Neural progenitor cell (in vitro differentiated cells): ENCODE measurements around the gene CWC22. TPM values are rescaled to one million over a fixed set of nuclear protein-coding genes. Genes with fewer than 3 reads are reported as not detected.
"Not testable (repeated sequence)": the region's sequence is repeated elsewhere in the genome, so short reads cannot be mapped to it uniquely, and the experiment has no call there.

ENCODE experiments used
- DNase-seq: peaks from one replicate; pipeline ENCODE4 v3.0.0-alpha.2; 2016; ENCODE audit warnings: low spot score
- H2AFZ ChIP-seq: fragments of 200-600 bp; sonication (generic); replicated peaks from 2 replicates; pipeline ENCODE4 v1.6.1; 2016; ENCODE audit warnings: antibody characterized with exemption
- H3F3A ChIP-seq: fragments of 200-600 bp; sonication (generic); 2 replicates; pipeline ENCODE4 v1.6.1; 2016; ENCODE audit warnings: antibody characterized with exemption, low read depth
- H3K27ac ChIP-seq: fragments of 200-600 bp; sonication (generic); 2 replicates; pipeline ENCODE4 v1.5.1; 2016; ENCODE audit warnings: mild to moderate bottlenecking
- H3K27me3 ChIP-seq: fragments of 200-600 bp; sonication (generic); 2 replicates; pipeline ENCODE4 v1.6.1; 2016; ENCODE audit warnings: mild to moderate bottlenecking, moderate library complexity
- H3K36me3 ChIP-seq: fragments of 200-600 bp; sonication (generic); 2 replicates; pipeline ENCODE4 v1.5.1; 2016
- H3K4me1 ChIP-seq: fragments of 200-600 bp; sonication (generic); 2 replicates; pipeline ENCODE4 v1.6.1; 2016; ENCODE audit warnings: mixed run types
- H3K4me2 ChIP-seq: fragments of 200-600 bp; sonication (generic); 2 replicates; pipeline ENCODE4 v1.6.1; 2016
- H3K4me3 ChIP-seq: fragments of 200-600 bp; sonication (generic); 2 replicates; pipeline ENCODE4 v1.5.1; 2016
- H3K79me2 ChIP-seq: fragments of 200-600 bp; sonication (generic); 2 replicates; pipeline ENCODE4 v1.6.1; 2016; ENCODE audit warnings: low read depth
- H3K9ac ChIP-seq: fragments of 200-600 bp; sonication (generic); 2 replicates; pipeline ENCODE4 v1.6.1; 2016
- H3K9me3 ChIP-seq: fragments of 200-600 bp; sonication (generic); 2 replicates; pipeline ENCODE4 v1.5.1; 2016; ENCODE audit warnings: low read depth
- H4K20me1 ChIP-seq: fragments of 200-600 bp; sonication (generic); 2 replicates; pipeline ENCODE4 v1.6.1; 2016; ENCODE audit warnings: low read depth
- H3K27ac Mint-ChIP-seq: 3 replicates; pipeline ENCODE4 v1.8.0; 2021; ENCODE audit warnings: mixed read lengths
- H3K27me3 Mint-ChIP-seq: 2 replicates; pipeline ENCODE4 v1.8.0; 2022; ENCODE audit warnings: low read depth, mild to moderate bottlenecking, inconsistent platforms, moderate library complexity, mixed read lengths; ENCODE audit not compliant: insufficient read depth
- H3K36me3 Mint-ChIP-seq: 3 replicates; pipeline ENCODE4 v1.8.0; 2021; ENCODE audit warnings: mixed read lengths
- H3K4me1 Mint-ChIP-seq: 3 replicates; pipeline ENCODE4 v1.8.0; 2021; ENCODE audit warnings: mixed read lengths
- H3K4me3 Mint-ChIP-seq: 3 replicates; pipeline ENCODE4 v1.8.0; 2021; ENCODE audit warnings: mild to moderate bottlenecking, moderate library complexity, mixed read lengths
- H3K9me3 Mint-ChIP-seq: 3 replicates; pipeline ENCODE4 v1.8.0; 2020; ENCODE audit warnings: mixed read lengths
- CTCF ChIP-seq: fragments of 200-600 bp; sonication (generic); IDR thresholded peaks from 2 replicates; pipeline ENCODE4 v1.5.1; 2017; ENCODE audit warnings: antibody characterized with exemption, mild to moderate bottlenecking
- EZH2 ChIP-seq: fragments of 200-600 bp; sonication (generic); IDR thresholded peaks from 2 replicates; pipeline ENCODE4 v1.6.1; 2017; ENCODE audit warnings: antibody characterized with exemption, mild to moderate bottlenecking, moderate library complexity
- EZH2phosphoT487 ChIP-seq: fragments of 200-600 bp; sonication (generic); IDR thresholded peaks from 2 replicates; pipeline ENCODE4 v1.6.1; 2017; ENCODE audit warnings: antibody characterized with exemption
- total RNA-seq: library from RNA; depleted of rRNA; stranded (reverse); fragments of >200 nt; gene quantifications from 2 replicates; pipeline ENCODE4 v1.2.3, GENCODE V29; 2015; ENCODE audit warnings: low replicate concordance

Gene CWC22
- 43.6 and 60.2 TPM in 2 replicates for total RNA-seq

DNA sequence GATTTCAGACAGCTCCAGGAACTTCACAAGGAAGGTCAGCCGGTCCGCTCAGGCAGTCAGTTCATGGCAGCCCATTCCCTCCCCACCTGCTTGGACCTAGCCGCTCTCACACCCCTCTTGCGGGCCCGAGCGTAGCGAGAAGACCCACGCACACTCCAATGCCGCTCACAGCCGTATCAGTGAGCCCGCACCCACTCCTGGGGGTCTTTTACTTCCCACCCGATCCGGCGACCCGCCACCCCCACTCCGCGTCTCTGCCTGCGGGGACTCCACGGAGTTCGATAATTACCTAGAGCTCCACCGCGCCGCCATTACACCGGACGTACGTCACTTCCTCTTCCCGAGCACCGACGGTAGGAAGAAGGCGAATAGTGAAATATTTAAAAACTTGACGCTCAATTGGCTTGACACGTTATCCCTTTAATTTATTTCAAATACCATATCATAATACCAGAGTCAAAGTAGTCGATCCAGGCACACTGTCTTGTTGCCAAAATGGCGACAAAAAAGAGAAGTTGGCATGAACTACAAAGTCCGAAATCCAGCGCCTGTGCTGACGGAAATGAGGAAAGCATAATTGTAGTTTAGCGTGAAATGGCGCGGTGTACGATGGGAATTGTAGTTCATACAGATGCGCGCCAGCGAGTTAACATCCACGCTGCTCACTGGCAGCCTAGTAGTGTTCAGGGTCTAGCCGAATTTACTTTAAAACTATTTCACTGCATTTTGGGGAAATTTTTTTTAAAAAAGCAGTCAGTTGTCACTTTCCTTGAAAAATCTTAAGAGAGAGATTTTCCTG is at the start of gene CWC22:
CWC22 (minus strand) TSS at position 517 of the 799 bp plus-strand sequence. CDS start 13,956 bp downstream, outside the sequence.
- H3K79me2 ChIP-seq: peaks cover 50% of the 10 kb centered on the region
- no peaks in the 10 kb centered on the region for H3F3A ChIP-seq
- H3K4me2 ChIP-seq: peak within 1 kb of the TSS; percentile 92
- no peaks in the 10 kb centered on the region for H4K20me1 ChIP-seq
- TF ChIP-seq EZH2phosphoT487 (no peak), CTCF (no peak), EZH2 (no peak)
- H3K4me3 ChIP-seq: peak within 1 kb of the TSS; percentile 73
- Mint-ChIP-seq H3K9me3 (no peaks in the 10 kb centered on the region), H3K4me1 (peaks cover 8% of the 10 kb centered on the region), H3K27me3 (no peaks in the 10 kb centered on the region), H3K27ac (peak within 1 kb of the TSS; percentile 100), H3K36me3 (peaks cover 4% of the 10 kb centered on the region), H3K4me3 (peak within 1 kb of the TSS; percentile 95)
- peaks cover 16% of the 10 kb centered on the region for H3K4me1 ChIP-seq
- H2AFZ ChIP-seq: peak within 1 kb of the TSS; percentile 98
- peak; percentile 92 for DNase-seq
- H3K9me3 ChIP-seq: no peaks in the 10 kb centered on the region
- H3K27me3 ChIP-seq: no peaks in the 10 kb centered on the region
- peak within 1 kb of the TSS; percentile 82 for H3K27ac ChIP-seq
- H3K9ac ChIP-seq: peak within 1 kb of the TSS; percentile 94
- H3K36me3 ChIP-seq: no peaks in the 10 kb centered on the region

DNA sequence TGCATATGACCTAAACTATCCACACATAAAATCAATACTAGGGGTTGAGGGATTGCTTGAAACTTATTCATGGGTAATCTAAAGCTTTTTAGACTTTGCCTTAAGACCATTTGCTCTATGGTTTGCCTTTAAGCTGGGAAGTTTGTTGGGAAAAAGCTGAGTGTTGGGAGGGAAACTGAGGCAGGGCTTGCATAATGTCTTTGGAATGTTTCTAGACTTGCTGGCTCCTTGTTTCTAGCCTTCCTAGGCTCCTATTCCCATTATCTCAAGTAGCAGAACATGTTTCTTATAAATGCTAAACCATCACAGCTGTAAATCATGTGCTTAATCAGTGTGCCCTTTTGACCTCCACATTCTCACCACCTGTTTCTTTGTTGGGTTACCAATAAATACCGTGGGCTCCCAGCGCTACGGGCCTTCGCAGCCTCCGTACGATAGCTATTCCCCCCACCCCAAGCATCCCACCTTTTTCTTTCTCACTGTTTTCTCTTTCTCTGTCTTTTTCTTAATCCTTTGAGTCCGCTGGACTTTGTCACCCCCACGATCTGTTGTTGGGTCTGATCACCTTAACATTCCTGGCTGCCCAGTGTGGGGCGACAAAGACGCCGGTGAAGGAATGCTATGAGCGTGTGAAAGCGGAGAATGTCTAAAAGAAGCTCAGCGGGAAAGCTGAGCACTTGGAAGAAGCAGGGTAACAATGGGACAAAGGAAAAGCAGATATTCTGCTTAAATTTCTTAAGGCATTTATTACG is 49.4 kb upstream of the CWC22 start:
- Histone ChIP-seq H4K20me1 (no peaks in the 10 kb centered on the region), H3F3A (peaks cover 55% of the 10 kb centered on the region), H3K27ac (peak overlapping the region; percentile 100), H3K27me3 (no peaks in the 10 kb centered on the region), H3K79me2 (no peaks in the 10 kb centered on the region), H3K9ac (peak overlapping the region; percentile 90), H2AFZ (no peak overlapping the region), H3K4me3 (peak overlapping the region; percentile 28), H3K36me3 (no peaks in the 10 kb centered on the region), H3K4me2 (peak overlapping the region; percentile 73), H3K9me3 (peaks cover 6% of the 10 kb centered on the region), H3K4me1 (peaks cover 49% of the 10 kb centered on the region)
- Mint-ChIP-seq H3K27me3 (peaks cover 3% of the 10 kb centered on the region), H3K4me3 (no peak overlapping the region), H3K4me1 (peaks cover 13% of the 10 kb centered on the region), H3K27ac (peak overlapping the region; percentile 90), H3K36me3 (no peaks in the 10 kb centered on the region), H3K9me3 (peaks cover 22% of the 10 kb centered on the region)
- DNase-seq: peak; percentile 96
- TF ChIP-seq CTCF (no peak), EZH2 (no peak), EZH2phosphoT487 (no peak)

- not testable (repeated sequence) for H3K9ac ChIP-seq, H3K79me2 ChIP-seq, H3K9me3 ChIP-seq, H3K36me3 Mint-ChIP-seq, DNase-seq, H3K4me2 ChIP-seq, H4K20me1 ChIP-seq, H3K4me3 Mint-ChIP-seq, H2AFZ ChIP-seq, H3K27me3 Mint-ChIP-seq, H3K36me3 ChIP-seq, H3K27me3 ChIP-seq, H3K4me3 ChIP-seq
- Histone ChIP-seq H3F3A (peaks cover 54% of the 10 kb centered on the region), H3K4me1 (peaks cover 51% of the 10 kb centered on the region), H3K27ac (peak overlapping the region; percentile 100)
- Mint-ChIP-seq H3K27ac (peak overlapping the region; percentile 13), H3K4me1 (peaks cover 13% of the 10 kb centered on the region), H3K9me3 (peaks cover 18% of the 10 kb centered on the region)
These were observed 47.5 kb upstream of the CWC22 start for GRCh38 chr2:180054576-180054975.
